Testis (tissue), 3 donors: Measurements from ENCODE around the gene ZFYVE21. TPM values are rescaled to one million over a fixed set of nuclear protein-coding genes. Genes with fewer than 3 reads are reported as not detected.

ENCODE experiments used
- DNase-seq: peaks from one replicate; pipeline ENCODE4 v3.0.0-alpha.2; 2019
- H3K27ac ChIP-seq, 2 donors: fragments of 200-600 bp; sonication (generic); one replicate each; pipeline ENCODE4 v1.5.1; 2019
- H3K27me3 ChIP-seq: fragments of 200-600 bp; sonication (generic); one replicate; pipeline ENCODE4 v1.5.1; 2019
- H3K36me3 ChIP-seq: fragments of 200-600 bp; sonication (generic); one replicate; pipeline ENCODE4 v1.5.1; 2017; ENCODE audit warnings: low read depth; ENCODE audit errors: missing control alignments
- H3K4me1 ChIP-seq: fragments of 200-600 bp; sonication (generic); one replicate; pipeline ENCODE4 v1.5.1; 2019
- H3K4me3 ChIP-seq, 2 donors: fragments of 200-600 bp; sonication (generic); one replicate each; pipeline ENCODE4 v1.5.1; 2017 to 2019
- H3K9me3 ChIP-seq: fragments of 200-600 bp; sonication (generic); one replicate; pipeline ENCODE4 v1.5.1; 2017
- POLR2A ChIP-seq: fragments of 450-650 bp; IDR thresholded peaks from one replicate; pipeline ENCODE4 v1.6.1; 2017; ENCODE audit warnings: antibody characterized with exemption, mild to moderate bottlenecking, moderate library complexity
- WGBS, 2 donors: methylation state at CpG; one replicate each; pipeline ENCODE4 v1.1.5; 2018; 5-methylcytosine and 5-hydroxymethylcytosine counted together
- intact Hi-C: fragments of 100-400 bp; cut with DNase I; formaldehyde crosslinking; loops from one replicate; pipeline ENCODE4 v1.15.1; 2023; ENCODE audit warnings: low total_unique reads
- polyA plus RNA-seq: library from polyadenylated mRNA; stranded (reverse); fragments of 350-450 nt; fragmentation: Illumina TruSeq; extraction: RNeasy Lipid Tissue Mini Kit (QIAGEN cat#74804); gene quantifications from one replicate; pipeline ENCODE4 v1.2.3, GENCODE V29; 2014; ENCODE audit warnings: low read depth, low replicate concordance; ENCODE audit not compliant: insufficient read depth
- total RNA-seq, 2 donors: library from RNA; depleted of rRNA; stranded (reverse); fragments of >200 nt; gene quantifications; one replicate each; pipeline ENCODE4 v1.2.3, GENCODE V29; 2016
- TF ChIP-seq, protein P1 (sequence below), 3 experiments: fragments of 450-650 bp in 2 of 3; fragments of 200-600 bp in 1 of 3; sonication (generic) in 1 of 3; IDR thresholded peaks; one replicate each; pipeline ENCODE4 v1.5.1; 2016 to 2019; ENCODE audit warnings: antibody characterized with exemption in 3 of 3, mild to moderate bottlenecking in 2 of 3, moderate library complexity in 1 of 3

Gene ZFYVE21
- total and polyA plus RNA-seq, 3 donors from 2014 or later = 86.4 to 251 (median 194) TPM

DNA sequence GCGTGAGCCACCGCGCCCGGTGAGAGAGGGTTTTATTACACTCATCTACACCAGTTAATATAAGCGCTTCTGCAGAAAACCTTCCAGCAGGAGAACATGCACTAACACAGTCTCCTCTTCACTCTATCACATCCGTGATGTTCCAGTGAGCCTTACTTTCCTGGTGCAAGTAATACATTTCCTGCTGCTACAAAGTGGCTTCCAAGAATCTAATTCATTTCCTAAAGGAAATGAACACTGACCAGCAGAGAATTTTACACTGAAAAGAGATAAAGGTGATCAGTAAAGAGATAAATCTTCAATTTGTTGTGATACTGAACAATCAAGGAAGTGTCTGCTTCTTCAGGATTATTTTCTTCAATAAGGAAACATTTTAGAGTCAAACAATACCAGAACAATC lies 39.5 kb downstream of the ZFYVE21 start:
- no peak for DNase-seq
- H3K4me1 ChIP-seq = no peaks in the 10 kb centered on the region
- TF ChIP-seq, protein P1, sequence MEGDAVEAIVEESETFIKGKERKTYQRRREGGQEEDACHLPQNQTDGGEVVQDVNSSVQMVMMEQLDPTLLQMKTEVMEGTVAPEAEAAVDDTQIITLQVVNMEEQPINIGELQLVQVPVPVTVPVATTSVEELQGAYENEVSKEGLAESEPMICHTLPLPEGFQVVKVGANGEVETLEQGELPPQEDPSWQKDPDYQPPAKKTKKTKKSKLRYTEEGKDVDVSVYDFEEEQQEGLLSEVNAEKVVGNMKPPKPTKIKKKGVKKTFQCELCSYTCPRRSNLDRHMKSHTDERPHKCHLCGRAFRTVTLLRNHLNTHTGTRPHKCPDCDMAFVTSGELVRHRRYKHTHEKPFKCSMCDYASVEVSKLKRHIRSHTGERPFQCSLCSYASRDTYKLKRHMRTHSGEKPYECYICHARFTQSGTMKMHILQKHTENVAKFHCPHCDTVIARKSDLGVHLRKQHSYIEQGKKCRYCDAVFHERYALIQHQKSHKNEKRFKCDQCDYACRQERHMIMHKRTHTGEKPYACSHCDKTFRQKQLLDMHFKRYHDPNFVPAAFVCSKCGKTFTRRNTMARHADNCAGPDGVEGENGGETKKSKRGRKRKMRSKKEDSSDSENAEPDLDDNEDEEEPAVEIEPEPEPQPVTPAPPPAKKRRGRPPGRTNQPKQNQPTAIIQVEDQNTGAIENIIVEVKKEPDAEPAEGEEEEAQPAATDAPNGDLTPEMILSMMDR (IDR thresholded peaks at IDR 0.05) = no peak
- TF ChIP-seq POLR2A = no peak
- no peak overlapping the region for H3K27ac ChIP-seq
- no peaks in the 10 kb centered on the region for H3K36me3 ChIP-seq
- H3K9me3 ChIP-seq = no peaks in the 10 kb centered on the region
- 80 to 97% methylated on average over 6 of the region's 6 CpGs for WGBS, 2 donors
- H3K27me3 ChIP-seq = no peaks in the 10 kb centered on the region
- intact Hi-C loops = no loop called here
- no peak overlapping the region for H3K4me3 ChIP-seq

DNA sequence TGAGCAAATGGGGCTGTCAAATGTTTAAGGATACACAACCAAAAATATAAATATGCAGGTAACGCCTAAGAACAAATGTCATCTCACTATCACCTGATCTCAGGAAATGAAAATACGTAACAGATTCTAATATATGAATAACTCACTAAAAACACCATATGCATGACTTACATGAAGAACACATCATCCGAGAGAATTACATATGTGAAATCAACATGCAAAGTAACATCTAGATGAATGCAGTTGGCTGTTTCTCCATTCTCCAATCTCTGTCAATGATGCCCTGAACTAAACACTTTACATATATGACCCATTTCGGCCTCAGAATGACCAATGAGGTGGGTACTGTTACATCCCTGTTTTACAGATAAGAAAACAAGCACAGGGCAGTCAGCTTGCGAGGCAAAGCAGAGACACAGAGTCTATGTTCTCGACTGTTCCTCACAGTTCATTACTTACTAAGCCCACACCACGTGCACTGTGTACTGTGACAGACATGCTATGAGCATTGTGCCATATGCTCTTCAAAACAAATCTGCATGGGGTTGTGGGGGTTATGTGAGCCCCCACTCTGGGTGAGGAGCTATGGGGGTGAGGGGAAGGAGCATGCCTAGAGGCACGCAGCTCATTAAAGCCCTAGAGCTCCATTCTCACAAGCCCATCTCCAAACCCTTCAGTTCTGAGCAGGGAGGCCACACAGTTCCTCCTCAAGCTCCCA lies 42.6 kb downstream of the ZFYVE21 start:
- TF ChIP-seq, protein P1 (IDR thresholded peaks at IDR 0.05) = no peak
- TF ChIP-seq POLR2A = no peak
- H3K27ac ChIP-seq = no peak overlapping the region

DNA sequence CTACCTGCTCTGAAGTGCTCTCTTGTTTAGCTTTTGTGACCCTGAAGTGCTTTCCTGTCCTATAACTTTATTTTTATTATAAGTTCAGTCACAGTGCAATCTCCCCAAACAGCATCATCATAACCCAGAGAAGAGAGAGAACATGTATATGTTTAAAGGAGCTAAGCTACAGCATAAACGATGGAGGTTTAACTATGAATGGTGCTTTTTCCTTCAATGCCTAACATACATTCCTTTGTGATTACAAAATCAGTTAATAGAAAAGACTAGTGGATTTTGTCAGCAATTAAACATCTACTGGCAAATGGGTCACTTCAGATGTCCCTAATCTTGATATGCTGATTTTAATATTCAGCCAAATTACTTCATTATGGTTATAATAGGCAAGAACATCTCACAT lies 46.4 kb downstream of the ZFYVE21 start:
- 83 to 87% methylated on average over 1 of the region's 1 CpG for WGBS, 2 donors
- Histone ChIP-seq H3K27me3 (no peaks in the 10 kb centered on the region), H3K4me1 (no peaks in the 10 kb centered on the region), H3K27ac (no peak overlapping the region), H3K4me3 (no peak overlapping the region), H3K36me3 (no peaks in the 10 kb centered on the region), H3K9me3 (no peaks in the 10 kb centered on the region)
- no peak for DNase-seq
- TF ChIP-seq, protein P1 (IDR thresholded peaks at IDR 0.05) = no peak
- TF ChIP-seq POLR2A = no peak
- intact Hi-C loops = no loop called here

More for the DNA sequence above, 42.6 kb downstream of the ZFYVE21 start:
- no peaks in the 10 kb centered on the region for H3K27me3 ChIP-seq
- no peak for DNase-seq
- H3K36me3 ChIP-seq = no peaks in the 10 kb centered on the region
- WGBS, 2 donors = 90 to 95% methylated on average over 8 of the region's 8 CpGs
- no peaks in the 10 kb centered on the region for H3K9me3 ChIP-seq
- H3K4me1 ChIP-seq = no peaks in the 10 kb centered on the region
- intact Hi-C loops = no loop called here
- H3K4me3 ChIP-seq = no peak overlapping the region

DNA sequence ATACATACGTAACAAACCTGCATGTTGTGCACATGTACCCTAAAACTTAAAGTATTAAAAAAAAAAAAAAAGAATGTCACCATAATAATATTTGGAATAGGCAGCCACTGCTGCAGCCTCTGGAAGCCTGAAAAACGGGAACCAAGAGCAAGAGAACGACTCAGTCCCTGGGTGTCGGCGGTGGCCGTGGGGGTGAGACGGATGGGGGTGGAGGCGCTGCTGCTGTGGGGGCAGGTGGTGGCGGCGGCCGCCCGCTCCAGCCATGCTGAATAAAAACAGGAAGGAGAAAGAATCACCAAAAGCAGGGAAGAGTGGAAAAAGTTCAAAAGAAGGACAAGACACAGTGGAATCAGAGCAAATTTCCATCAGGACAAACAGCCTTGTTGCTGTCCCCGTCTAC lies 46.9 kb downstream of the ZFYVE21 start:
- WGBS, 2 donors = 89 to 95% methylated on average over 13 of the region's 13 CpGs
- DNase-seq = no peak
- Histone ChIP-seq H3K36me3 (no peaks in the 10 kb centered on the region), H3K9me3 (no peaks in the 10 kb centered on the region), H3K27ac (no peak overlapping the region), H3K27me3 (no peaks in the 10 kb centered on the region), H3K4me3 (no peak overlapping the region), H3K4me1 (no peaks in the 10 kb centered on the region)
- TF ChIP-seq, protein P1 (IDR thresholded peaks at IDR 0.05) = no peak
- no peak for TF ChIP-seq POLR2A
- intact Hi-C loops = no loop called here
